NCI-H2227 treated with DMSO at 0.1 percent for 48 hours (cell line): Measurements from ENCODE around the gene KIN.
"Not testable (repeated sequence)": the region's sequence is repeated elsewhere in the genome, so short reads cannot be mapped to it uniquely, and the experiment has no call there.

Source experiments
- DNase-seq: peaks from one replicate; lab custom pipeline; 2025; lab: John Stamatoyannopoulos, UW

The KIN gene

DNA sequence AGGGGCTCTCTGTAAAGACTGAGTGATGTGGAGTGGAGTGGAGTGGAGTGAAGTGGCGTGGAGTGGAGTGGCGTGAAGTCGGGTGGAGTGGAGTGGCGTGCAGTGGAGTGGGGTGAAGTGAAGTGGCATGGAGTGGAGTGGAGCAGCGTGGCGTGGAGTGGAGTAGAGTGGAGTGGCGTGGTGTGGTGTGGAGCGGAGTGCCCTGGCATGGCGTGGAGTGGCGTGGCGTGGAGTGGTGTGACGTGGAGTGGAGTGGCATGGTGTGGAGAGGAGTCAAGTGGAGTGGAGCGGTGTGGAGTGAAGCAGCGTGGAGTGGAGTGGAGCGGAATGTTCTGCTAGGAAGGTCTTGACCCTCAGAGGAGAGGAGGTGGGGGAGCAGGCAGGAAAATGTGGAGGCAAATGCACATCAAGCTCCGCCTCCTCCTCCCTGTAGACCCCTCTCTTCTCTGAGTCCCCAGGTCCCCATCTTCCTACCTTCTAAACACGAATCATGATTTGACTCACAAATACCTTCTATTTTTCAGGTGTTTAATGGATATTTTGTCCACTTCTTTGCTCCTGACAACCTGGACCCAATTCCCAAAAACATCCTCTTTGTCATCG lies 64.8 kb downstream of the KIN start:
- no peak for DNase-seq

DNA sequence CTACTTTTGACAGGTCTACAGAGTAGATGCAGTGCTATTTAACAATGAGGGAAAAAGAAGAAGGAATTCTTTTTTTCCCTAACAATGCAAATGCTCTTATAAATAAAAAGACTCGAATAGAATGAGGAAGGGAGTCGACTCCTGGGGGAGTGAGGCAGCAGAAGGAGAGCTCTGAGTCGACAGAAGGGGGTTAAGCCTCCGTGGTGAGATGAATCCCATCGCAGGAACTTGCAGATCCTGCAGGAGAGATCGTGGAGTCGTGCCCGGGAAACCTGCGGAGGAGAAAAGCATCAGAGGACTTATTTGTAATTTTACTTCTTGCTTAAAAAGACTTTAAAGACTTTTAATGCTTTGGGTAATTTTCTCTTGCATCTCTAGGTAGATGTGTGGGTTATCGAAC lies 67.3 kb downstream of the KIN start:
- no peak for DNase-seq

DNA sequence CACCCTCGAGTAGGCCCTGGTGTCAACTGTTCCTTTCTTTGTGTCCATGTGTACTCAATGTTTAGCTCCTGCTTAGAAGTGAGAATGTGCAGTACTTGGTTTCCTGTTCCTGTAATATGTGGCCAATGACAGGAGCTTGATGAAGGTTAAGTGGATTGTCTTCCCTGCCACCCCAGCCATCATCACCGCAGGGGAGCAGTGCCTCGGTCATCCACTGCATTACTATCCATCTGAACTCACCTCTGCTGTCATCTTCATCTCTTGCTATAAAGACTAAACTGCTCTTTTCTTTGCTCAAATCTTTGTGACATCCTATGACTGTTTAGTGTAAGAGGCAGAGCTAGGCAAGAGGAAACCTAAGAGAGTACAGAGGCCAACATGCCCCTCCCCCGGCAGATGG lies 69.1 kb downstream of the KIN start:
- DNase-seq = no peak

DNA sequence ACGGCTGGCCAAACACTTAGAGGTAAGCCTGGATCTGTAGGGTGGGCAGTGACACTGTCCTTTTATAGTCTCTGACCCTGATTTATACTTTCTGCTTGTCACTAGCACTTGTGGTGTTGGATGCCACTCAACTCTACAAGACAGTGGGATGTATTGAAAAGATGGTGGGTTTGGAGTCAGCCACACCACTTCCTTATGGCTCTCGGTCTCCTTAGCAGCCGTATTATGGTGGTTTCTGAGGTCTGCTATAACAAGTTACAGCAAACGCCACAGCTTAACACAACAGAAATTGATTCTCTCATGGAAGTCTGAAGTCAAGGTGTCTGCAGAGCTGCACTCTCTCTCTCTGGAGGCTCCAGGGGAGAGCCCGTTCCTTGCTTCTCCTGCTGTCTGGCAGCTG lies 70.0 kb downstream of the KIN start:
- no peak for DNase-seq

DNA sequence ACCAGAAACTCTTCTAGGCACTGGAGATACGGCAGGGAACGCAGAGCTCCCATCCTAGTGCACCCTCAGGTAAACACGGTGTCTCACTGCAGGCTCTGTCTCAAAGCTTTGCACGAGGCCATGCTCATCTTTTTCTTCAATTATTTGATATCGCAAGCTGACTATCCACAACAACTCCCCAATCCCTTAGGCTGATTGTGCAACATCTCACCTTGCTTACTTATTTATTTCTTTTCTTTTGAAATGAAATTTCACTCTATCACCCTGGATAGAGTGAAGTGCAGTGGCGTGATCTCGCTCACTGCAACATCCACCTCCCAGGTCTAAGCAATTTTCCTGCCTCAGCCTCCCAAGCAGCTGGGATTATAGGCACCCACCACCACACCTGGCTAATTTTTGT lies 72.3 kb downstream of the KIN start:
- DNase-seq = no peak

DNA sequence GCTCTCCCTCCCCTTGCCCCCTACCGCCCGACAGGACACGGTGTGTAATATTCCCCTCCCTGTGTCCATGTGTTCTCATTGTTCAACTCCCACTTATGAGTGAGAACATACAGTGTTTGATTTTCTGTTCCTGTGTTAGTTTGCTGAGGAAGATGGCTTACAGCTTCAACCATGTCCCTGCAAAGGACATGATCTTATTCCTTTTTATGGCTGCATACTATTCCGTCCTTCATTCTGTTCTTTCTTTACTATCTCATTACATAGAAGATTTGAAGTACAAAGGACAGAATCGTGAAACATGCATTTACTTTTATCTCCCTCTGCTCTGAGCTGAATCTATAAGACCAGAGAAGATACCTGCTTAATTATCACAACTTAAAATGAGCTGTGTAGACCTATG lies 76.7 kb downstream of the KIN start:
- not testable (repeated sequence) for DNase-seq

DNA sequence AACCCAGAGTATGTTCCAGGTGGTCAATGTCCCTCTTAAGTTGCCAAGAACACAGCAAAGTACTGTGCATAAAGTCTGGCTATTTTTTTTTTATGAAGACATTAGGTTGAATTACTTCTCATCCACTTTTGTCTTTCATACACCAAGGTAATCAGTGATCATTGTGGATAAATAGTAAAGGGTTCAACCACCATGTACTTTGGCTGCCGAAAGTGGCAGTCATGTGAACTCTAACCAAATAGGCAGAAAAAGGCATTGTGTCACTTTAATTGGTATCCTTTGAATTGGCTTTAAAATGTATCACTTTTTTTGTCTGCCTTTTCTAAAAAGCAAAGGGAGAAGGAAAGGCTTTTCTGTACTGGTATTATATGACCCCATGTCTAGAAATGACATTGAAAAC lies 77.3 kb downstream of the KIN start:
- DNase-seq = no peak

DNA sequence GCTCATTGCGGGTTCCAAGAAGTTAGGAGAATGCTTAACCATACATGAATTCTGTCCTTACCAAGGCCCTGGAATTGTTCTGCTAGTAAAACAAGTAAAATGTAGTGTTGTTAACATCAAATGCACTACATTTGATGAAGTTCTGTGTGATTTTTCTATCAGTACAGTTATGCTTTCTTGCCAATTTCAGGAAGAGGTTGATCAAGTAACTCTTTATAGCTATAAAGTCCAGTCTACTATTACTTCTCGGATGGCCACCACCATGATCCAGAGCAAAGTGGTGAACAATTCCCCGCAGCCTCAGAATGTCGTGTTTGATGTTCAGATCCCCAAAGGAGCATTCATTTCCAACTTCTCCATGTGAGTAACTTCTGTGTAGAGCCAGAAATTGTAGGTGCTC lies 79.0 kb downstream of the KIN start:
- DNase-seq = no peak

DNA sequence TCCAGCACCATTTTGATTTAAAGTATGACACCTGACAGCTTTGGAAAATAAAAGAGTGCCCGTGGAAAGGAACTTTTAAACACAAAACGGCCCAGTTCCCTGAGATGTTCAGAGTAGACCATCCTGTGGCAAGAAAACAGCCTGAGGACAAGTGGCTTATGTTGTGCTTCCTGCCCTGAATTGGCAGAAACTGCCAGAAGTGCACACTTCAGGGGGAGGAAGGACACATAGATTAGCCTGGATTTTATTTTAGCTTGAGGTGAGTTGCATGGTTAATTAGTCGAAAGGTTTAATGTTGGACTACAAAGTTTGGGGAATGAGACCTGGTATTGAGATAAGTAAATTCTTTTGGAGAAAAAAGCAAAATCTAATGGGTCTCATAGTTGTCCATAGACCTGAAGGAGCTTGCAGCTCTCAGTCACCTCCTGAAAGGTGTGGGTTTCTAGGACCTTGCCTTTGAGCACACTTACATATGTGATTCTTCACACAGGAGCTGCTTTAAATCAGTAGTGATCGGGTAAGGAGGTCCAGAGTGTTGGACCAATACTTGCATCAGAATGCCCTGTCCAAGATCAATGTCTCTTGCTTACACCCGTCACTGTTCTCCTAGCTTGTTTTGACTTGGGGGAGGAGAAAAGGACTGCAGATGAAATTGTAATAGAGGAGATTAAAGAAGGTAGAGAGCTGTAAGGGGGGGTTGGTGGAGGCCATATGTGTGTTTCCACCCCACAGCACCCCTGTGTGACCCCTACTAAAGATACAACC lies 79.8 kb downstream of the KIN start:
- DNase-seq = no peak

DNA sequence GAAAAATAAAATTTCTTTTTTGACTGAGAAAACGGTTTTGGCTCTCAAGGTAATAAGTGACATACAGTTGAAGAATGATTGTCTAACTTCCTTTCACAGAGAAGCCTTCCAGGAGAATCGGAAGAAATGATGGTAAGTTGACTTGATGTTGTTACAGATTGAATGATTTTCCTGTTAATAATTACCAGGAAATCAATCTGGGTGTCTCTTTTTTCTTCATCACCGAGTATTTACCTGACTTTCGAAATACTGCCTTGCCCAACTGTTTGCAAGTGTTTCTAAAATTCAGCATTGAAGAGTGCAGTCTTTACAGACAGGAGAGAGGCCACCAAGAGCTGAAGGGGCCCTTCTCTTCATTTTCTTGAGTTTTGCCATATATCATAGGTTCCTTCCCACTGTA lies 80.7 kb downstream of the KIN start:
- DNase-seq = no peak

DNA sequence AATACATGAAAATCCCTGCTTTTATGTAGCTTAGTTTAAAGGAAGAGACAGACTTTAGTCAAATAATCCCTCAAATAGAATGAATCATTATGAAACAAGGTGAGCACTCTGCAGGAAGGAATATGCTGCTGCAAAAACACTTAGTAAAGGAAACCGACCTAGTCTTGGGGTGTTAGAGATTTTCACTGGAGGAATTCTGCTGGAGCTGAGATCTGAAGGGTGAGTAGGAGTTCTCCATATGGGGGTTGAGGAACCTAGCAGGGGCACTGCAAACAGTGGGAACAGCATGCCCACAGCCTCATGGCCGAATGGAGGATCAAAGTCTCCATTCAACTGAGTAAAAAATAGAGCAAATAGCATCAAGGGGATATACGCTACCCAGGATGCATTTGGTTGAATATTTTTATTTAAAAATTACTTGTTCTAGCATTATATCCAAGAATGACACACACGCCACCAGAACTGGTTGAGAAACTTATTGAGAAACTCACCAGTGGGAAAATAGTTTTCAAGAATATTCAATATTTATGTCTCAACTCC lies 81.2 kb downstream of the KIN start:
- DNase-seq = no peak

DNA sequence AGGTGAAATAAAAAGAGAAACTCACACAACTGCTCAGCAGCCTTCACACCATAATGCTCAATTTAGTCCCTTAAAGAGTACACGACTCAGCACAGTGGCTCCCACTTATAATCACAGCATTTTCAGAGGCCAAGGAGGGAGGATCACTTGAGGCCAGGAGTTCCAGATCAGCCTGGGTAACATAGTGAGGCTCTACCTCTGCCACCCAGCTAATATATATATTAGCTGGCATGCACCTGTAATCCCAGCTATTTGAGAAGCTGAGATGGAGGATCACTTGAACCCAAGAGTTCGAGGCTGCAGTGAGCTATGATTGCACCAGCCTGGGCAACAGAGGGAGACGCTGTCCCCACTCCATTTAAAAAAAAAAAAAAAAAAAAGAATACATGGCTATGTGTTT lies 82.5 kb downstream of the KIN start:
- no peak for DNase-seq

DNA sequence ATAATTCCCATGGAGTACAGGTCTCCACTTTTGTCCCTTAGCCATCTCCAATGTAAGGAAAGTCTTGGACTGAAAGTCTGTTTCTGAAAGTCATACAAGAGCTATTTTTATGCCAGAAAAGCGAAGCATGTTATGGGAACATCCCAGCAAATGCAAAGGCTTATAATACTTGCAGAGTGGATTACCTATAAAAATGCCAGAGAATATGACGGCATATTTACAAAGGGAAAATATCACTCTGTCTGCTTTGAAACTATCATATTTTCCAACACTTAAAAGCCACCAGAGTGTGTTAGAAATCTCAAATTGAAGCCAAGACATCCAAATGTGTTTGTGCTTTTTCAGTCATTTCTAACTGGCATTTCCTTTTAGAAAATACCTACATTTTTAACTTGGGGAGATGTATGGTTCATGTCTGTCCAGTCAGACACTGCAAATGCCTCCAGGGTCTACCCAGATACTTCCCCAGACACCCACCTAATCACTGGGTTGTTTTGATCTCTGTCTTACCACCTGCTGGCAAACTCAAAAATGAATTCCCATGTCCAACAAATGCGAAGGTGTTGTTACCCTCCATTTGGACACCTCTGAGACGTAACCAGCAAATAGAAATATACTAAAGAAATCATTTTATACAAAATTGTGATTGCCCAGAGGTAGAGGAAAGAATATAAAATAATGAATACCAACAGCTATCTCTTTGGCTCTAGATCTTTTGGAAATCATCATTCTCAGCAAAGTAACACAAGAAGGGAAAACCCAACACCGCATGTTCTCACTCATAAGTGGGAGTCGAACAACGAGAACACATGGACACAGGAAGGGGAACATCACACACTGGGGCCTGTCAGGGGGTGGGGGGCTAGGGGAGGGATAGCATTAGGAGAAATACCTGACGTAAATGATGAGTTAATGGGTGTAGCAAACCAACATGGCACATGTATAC lies 83.4 kb downstream of the KIN start:
- DNase-seq = no peak

DNA sequence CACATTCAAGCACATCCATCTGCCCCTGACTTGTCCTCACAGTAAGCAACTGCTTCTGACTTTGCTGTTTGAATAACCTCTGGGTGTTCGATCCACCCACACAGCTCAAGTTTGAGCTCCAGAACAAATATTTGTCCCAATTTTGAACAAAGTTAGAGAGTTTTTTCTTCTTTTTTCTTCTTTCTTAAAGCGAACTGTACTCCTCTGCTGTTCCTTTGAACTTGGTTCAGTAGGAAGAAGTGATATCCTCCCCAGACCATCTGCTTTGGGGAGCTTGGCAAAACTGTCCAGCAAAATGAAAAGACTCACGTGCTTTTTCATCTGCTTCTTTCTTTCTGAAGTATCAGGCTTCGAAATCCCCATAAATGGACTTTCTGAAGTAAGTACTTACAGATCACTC lies 84.7 kb downstream of the KIN start, which contains the start of gene ITIH2:
Gene ITIH2, plus strand, starts transcription at position 177 of the 400 bp plus-strand sequence. Its CDS starts 119 bp downstream, at position 296.
- DNase-seq = no peak

DNA sequence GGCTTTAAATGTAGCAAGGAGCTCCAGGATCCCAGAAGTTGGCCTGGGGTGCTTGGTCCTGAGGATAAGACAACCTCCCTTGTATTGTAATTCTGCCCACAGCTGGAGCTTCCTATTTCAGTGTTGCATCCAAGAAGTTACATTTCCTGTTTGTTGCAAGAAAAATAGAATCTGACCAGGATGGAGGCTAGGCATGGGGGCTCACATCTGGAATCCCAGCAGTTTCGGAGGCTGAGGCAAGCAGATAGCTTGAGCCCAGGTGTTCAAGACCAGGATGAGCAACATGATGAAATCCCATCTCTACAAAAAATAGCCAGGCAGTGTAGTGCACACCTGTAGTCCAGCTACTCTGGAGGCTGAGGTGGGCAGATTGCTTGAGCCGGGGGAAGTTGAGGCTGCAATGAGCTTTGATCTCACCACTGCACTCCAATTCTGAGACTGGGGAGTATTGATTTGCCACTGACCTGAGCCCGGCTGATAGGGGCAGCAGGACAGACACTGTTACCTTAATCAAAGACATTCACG lies 85.4 kb downstream of the KIN start:
- no peak for DNase-seq

DNA sequence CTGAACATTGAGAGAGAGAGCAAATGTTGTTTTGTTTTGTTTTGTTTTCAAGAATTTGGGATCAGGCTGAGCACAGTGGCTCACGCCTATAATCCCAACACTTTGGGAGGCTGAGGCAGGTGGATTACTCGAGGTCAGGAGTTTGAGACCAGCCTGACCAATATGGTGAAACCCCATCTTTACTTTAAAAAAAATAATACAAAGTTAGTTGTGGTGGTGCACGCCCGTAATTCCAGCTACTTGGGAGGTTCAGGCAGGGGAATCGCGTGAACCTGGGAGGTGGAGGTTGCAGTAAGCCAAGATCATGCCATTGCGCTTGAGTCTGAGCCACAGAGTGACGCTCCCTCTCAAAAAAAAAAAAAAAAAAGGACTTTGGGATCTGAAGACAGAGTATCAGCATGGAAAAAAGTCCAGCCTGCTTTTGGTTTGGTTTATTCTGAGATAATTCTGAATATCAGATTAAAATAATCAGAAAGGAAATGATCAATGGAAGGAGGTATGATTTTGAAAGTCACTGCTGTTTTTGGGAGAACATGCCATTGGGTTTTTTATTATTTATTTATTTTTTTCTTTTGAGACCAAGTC lies 86.5 kb downstream of the KIN start:
- DNase-seq = no peak
